Tongue (tissue), 2 donors: ENCODE results near the gene TTLL5. TPM values are rescaled to one million over a fixed set of nuclear protein-coding genes. Genes with fewer than 3 reads are reported as not detected.

ENCODE experiments used
- DNase-seq: peaks from one replicate; pipeline ENCODE4 v3.0.0-alpha.2; 2015
- total RNA-seq: library from RNA; depleted of rRNA; stranded (reverse); fragments of >200 nt; gene quantifications from one replicate; pipeline ENCODE4 v1.2.3, GENCODE V29; 2014

The TTLL5 gene
- total RNA-seq, 1 donor from 2014 or later: 33.7 TPM

DNA sequence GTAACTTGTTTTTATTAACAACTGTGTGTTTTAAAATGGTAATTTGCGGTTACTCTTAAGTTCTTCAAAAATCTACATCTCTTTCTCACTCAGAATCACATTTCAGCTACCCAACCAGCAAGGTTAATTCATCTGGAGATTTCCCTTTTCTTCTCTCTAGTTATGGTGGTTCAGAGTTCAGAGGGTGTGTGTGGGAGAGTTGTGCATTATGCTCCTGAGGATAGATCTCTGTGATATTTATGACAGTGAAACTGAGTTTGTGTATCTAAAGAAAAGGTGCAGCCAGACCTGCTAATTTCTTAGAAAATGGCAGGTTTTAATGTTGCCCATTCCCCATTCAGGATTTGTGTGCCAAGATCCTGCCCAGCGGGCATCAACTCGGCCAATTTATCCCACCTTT, 73.8 kb downstream of the TTLL5 start:
- no peak for DNase-seq

DNA sequence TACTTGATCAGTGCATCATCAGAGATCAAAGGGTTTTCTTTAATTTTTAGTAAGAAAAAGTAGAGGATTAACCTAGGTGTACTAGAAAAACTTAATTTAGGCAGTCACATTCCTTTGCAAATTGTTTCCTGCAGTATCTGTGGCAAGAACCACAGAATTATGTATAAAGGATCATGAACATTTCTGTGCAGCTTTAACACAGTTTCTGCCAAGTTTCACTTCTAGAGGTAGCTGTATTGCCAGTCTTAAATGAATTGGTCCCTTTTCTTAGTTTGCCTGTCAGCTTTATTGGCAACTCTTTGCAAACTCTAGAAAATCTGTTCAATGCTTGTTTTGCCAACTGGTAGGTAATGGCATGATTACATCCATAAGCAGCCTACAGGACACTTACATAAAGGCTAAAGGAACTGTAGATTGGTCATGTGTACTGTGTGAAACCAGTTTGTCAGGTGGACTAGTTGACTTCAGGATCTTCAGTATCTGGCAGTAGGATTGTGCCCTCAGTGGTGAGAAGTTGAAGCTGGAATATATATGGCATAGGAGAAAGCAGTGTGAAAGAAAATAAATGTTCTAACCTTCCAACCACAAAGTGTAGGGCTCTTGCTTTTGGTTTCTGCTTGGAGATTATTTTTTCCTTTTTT, 75.9 kb downstream of the TTLL5 start:
- no peak for DNase-seq

DNA sequence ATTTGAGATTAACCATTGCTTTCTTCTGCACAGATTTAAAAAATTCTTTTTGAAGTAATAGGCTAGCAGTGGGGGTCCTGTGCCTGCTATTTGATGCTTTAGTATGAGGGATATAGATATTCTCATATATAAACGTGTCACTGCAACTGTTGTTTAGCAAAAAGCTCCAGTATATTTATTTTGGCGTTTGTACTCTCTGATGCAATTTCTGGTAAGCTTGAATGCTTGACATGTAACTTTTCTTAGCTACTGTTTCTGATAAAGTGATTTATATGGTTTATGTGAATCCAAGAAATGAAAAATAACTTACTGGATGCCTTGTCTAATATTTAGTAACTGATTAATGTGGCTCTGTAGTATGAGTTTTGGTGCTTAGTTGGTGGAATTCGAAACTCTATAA, 77.1 kb downstream of the TTLL5 start:
- DNase-seq: no peak

DNA sequence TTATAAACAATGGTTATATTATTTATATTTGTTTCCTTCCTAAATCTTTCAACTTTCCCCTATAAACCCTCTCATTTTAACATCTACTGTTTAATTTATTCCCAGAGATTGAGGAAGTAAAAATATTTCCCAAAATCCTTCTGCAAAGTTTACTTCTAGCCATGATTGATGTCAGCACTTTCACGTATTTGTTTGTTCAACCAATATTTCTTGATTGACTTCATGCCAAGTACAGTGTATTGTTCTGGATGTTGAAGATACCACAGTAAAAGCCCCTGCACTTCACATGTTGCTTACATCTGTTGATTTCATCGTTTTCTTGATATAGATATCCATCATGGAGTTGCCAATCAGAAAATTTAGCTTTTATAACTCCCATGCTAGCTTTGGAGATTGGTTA, 81.8 kb downstream of the TTLL5 start:
- no peak for DNase-seq

DNA sequence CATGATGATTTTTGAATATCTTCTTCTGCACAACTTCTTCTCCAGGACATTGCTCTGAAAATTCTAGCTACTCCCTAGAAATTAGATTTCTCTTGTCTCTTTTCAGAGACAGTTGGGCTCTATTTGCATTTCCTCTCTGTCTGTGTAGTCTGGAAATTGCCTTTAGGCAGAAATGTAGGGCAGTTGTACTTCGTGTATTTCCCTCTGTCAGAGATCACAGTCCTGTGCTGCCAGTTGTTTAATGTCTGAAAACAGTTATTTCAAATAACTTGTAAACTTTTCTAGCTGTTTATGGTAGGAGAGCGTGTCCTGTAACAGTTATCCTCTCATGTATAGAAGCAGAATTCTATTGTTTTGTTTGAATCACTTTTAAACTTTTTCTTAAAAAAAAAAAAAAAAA, 86.9 kb downstream of the TTLL5 start:
- no peak for DNase-seq

DNA sequence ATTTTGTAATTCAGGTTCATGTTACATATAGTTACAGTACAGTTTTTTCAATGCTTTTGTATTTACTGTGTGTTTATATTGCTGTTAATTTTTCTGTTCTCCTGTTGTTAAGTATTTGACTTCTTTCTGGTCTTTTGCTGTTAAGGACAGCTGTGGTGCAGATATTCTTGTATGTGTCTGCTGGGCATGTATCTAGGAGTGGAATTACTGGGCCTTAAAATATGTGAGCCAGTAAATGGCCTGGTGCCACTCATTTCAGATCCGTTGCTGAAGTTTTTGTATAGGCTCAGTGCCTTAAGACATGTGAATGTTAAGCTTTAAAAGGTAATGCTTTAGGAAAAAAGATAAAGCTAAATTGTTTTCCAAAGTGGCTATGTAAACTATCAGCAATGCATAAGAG, 87.3 kb downstream of the TTLL5 start:
- DNase-seq: peak; percentile 10

DNA sequence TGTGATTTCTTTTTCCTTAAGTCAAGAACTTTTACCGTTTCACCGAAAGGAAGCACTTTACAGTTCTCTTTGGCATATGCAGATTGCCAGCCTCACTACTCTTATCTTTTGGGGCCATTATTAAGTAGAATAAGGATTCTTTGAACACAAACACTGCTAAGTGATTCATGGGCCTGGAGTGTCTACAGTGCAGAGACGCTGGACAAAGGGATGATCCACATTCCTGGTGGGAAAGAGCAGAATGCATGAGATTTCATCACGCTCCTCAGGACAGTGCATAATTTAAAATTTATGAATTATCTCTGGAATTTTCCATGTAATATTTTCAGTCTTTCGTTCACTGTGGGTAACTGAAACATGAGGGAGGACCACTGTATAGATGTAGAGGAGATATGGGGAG, 90.2 kb downstream of the TTLL5 start:
- no peak for DNase-seq

DNA sequence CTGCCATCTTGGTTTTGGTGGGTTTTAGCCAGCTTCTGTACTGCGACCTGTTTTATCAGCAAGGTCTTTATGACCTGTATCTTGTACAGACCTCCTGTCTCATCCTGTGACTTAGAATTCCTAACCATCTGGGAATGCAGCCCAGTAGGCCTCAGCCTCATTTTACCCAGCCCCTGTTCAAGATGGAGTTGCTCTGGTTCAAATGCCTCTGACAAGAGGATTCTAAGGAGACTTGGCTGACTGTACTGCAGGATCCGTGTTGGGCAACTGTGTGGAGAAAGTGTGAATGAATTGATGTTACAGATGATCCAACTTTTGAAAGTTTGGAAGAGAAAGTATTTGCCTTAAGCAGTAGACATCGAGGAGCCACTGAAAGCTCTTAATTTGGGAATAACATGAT, 91.0 kb downstream of the TTLL5 start:
- no peak for DNase-seq

DNA sequence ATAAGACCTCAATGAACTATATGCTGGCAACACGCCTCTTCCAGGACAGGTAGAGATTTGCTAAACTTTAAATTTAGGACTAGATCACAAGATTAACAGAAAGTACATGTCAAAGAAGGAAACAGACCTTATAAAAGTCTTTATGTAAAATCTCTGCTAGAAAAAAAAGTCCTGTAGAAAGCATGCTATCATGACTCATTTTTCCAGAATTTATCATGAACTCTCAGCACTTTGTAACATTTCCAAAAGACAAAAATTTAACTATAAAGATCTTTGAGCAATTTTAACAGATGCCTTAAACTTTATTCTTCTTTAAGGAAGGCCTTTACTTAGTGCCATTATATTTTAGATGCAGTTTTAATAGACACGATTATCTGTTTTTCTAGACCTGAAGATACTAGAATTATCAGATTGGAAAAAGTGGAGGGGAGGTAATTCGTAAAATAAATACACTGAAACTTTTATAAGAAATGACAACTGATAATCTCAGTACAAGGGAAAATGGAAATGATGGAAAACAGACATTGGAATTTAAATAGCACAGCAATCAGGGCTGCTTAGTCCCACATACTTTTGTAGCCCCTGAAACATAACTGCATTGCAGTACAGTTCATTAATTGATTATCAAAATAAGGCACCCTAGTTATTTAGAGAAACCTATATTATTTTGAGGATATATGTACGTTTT, 92.0 kb downstream of the TTLL5 start:
- no peak for DNase-seq

DNA sequence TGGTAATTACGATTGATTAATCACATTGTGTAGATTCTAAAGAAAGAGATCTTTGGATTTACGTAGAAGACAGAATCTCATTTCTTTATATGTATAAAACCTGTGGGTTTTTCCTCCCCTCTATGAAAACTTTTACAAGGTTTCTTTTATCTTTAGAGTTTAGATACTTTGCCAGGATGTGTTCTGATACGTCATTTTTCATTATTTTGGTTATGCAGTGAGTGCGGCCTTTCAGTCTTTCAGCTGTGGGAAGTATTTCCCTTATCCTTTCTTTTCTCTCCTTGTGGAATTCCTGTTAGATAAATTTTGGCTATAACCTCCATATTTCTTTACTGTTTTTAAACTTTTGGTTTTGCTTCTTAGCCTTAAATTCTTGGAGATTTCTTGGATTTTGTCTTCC, 92.7 kb downstream of the TTLL5 start:
- DNase-seq: no peak

DNA sequence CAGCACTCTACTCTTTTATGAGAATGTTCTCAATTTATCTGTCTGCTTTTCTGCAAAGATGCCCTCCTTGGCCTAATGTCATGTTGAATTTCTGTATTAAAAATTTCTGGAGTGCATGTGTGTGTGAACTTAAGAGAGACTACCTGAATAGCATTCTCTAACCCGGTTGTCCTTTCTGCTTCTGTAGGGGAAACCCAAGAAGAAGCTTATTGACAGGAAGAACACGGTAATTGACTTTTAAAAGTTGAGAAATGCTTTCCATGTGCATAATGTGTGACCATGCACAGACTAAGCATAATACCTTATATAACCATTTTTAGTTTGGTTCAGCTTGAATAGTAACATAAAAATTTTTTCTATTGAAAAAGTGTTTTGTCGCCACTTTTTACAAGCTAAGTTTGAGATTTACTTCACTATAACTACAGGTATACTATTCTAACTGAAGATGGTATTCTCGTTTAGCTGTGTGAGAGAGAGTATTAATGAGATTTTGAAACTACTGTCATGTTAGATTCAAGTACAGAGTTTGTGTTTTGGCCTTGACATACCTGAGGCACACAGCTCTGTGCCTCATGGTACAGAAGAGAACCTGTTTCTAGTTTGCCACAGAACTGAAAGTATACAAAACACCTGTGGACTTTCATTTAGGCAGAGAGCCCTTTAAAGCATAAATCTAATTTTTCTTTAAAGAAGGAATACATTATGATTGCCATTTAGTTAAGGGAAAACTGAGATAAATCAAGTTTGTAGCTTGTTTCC, 96.8 kb downstream of the TTLL5 start:
- no peak for DNase-seq

DNA sequence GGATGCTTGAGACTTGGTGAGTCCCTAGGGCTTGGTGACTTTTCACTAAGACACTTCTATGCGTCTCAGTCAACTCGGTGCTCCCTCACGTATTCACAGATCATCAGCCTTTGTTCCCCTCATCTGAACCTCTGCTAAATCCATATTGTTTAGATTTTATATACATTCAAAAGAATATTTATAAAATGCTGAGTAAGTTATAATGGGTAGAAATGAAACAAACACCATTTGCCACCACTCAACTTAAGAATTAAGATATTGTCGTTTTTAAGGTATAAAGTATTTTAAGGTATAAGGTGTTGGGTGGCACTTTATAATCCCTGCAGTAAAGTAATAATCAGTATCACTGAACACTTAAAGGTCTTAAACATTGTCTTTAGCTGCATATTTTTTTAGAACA, 103.0 kb downstream of the TTLL5 start:
- DNase-seq: no peak

DNA sequence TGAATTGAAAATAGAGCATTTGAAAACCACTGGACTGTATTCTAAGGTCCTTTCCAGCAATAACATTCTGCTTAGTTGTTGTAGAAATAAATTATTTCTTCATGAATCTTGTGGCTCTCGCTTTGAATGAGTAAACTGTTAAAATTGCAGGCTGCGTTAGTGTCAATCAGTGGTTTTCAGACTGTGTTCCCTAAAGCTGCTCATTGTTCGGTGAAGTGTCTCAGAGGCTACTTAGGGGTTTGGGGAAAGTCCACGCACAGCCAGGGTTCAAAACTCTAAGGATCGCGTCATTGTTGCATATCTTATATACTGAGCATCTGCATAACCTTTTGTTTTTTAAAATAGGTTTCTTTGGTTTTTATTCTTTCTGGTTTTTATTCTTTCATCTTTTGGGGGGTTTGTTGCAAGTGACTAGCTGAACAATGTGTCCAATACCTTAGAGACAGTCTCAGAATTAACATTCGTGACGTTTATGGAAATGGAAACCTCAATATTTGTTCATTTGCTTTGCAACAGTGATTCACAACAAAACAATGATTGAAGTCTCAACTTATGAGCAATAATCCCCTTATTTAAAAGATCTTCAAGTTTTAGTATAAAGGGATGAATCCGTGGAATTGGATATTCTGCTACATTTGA, 108.1 kb downstream of the TTLL5 start:
- no peak for DNase-seq

DNA sequence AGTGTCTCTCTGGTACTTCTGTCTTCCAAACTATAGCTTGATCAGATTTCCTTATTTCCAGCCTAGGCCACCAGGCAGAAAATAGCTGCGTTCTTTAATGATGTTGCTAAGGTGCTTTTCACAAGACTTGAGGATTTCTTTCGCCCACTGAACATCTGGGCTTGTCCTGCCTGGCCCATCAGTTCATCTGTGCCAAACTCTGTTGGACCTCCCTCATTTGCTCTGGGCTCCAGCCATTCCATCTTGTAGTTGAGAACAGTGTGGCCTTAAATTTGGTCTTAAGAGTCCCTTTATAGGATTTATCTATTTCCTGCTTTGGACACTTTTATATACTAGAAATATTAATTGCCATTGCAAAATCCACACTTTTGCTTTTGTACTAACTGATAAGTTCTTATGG, 109.6 kb downstream of the TTLL5 start:
- DNase-seq: no peak

DNA sequence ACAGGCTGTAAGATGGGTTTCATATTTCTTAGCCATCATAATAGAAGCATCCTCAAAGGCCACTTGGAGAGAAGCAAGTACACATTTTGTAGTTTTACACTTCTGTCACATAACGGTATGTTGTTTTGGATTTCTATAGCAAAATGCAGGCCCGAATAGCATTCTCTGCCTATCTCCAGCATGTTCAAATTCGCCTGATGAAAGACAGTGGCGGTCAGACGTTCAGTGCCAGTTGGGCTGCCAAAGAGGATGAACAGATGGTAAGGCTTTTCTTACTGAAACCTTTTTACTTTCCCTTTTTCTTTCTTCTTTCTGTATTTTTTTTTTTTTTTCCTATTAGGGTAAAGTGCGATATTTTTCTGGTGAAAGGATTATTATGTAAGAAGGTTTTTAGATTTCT, 110.5 kb downstream of the TTLL5 start:
- DNase-seq: peak; percentile 4

DNA sequence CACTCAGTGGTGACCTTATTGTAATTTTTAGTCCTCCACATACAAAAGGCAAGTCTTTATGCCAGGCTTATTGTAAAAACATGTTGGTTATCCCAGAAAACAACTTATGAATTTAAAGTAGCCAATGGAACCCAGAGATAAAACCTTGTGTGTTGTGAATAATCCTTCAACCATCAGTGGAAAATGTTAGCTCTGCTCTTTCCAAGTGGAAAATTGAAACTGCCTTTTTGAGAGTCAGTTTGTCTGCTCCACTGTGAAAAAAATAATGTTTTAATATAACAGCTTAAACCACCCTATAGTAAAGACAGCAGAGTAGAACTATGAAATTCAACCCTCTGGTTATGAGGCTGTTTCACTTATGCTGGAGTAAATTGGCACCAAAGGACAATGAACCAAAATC, 112.0 kb downstream of the TTLL5 start:
- DNase-seq: no peak

DNA sequence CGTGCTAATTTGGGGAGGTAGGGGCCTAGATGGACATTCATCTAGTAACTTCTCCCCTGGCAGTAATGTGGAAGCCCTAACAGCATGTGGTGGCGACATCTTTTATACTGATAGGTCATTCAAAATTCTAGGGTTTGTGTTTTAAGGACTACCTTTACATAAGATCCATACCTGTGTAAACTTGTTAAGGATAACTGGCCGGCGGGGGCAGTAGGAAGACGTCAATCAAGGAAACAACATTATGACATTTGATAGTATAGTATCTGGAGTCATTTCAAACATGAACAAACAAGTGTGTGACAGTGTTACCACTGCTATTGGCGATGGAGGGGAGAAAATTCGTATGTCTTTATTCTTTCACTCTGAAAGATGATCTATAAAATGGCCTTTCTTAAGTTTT, 120.0 kb downstream of the TTLL5 start:
- DNase-seq: no peak

DNA sequence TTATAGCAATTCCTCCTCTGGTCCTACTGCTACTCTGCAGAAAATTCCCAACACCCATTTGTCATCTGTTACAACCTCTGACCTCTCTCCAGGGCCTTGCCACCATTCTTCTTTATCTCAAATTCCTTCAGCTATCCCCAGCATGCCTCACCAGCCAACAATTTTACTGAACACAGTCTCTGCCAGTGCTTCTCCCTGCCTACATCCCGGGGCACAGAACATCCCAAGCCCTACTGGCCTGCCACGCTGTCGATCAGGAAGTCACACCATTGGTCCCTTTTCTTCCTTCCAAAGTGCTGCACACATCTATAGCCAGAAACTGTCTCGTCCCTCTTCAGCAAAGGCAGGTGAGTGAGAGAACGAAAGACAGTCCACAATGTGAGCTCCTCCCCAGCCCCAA, 122.1 kb downstream of the TTLL5 start:
- DNase-seq: no peak

DNA sequence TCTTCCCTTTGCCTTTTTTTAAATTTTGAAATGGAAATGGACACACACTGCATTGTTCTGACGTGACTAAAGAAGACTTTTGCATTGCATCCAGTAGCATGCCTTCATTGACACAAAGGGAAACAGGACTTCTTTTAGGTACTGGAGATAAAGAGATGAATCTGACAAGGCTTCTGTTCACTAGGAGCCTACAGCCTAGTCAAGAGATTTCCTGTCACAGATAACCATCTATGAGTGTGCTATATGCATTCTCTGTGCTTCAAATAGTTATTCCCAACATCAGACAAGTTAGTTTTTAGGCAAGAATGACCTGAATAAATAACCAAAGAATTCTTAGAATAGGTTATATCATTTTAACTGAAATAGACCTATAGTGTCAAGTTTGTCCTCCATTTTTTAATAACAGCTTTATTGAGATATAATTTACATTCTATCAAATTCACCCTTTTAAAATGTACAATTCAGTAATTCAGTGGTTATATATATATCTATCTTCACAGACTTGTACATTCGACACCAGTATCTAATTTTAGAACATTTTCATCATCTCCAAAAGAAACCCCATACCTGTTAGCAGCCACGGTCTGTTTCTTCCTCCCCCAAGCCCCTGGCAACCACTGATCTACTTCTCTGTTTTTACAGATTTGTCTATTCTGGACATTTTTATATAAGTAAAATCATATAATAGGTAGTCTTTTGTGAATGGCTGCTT, 122.7 kb downstream of the TTLL5 start:
- no peak for DNase-seq

DNA sequence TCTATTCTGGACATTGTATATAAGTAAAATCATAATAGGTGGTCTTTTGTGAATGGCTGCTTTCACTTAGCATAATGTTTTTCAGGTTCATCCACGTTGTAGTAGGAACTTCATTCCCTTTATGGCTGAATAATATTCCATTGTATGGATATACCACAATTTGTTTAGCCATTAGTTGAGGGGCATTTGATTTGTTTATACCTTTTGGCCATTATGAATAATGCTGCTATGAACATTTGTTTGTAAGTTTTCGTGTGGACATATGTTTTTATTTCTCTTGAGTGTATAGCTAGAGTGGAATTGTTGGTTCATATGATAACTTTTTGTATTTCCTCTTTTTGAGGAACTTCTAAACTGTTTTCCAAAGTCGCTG, 123.3 kb downstream of the TTLL5 start:
- no peak for DNase-seq

DNA sequence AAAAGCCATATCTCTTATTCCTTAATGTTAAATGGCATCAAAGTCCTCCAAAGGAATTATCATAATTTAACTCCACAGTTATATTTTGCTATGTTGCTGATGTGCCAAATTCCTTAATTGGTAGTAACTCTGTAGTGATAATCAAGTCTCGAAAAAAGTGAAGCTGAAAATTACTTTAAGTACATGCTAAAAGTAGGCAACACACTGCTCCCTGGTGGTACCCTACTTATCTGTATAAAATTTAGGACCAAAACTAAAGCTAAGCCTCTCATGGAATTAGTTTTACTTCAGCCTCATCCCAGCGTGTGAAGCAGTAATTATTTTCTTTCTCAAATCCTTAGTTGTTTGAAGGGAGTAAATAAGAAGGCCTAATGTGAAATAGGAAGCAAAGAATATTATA, 132.8 kb downstream of the TTLL5 start:
- DNase-seq: no peak

DNA sequence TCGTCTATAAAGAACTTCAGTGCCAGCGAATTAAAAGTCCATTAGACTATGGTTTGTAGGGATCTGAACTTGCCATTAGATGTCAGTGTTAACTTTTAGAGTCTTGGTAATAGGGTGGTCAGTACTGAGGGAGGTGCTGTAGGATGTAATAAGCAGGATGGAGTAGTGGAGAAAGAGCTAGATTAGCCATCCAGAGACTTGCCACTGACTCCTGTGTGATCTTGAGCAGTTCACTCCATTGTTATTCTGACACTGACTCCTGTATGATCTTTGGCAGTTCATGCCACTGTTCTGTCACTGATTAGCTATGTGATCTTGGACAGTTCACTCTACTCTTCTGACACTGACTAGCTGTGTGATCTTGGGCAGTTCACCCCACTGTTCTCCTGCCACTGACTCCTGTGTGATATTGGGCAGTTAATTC, 133.6 kb downstream of the TTLL5 start:
- DNase-seq: peak; percentile 68

DNA sequence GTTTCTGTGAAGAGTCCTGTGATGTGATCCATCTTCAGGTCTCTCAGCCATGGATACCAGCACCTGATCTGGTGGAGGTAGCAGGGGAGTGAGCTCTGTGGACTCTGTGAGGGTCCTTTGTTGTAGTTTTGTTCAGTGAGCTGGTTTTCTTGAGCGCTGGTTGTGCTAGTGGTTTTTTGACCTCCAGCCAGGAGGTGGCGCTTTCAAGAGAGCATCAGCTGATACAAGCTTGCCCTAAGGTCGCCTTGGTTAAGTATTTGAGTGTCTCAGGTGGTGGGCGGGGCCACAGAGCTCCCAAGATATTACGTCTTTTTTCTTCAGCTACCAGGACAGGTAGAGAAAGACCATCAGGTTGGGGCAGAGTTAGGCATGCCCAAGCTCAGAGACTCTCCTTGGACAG, 139.7 kb downstream of the TTLL5 start:
- DNase-seq: no peak
